HG03139 (cell line): ENCODE results near the gene RIT2.
"Not testable (repeated sequence)": the region's sequence is repeated elsewhere in the genome, so short reads cannot be mapped to it uniquely, and the experiment has no call there.

Experiments used
- ATAC-seq: cut with Tn5 transposase; IDR thresholded peaks from one replicate; pipeline ENCODE4 v1.9.1; 2021; ENCODE audit not compliant: unreplicated experiment

RIT2 gene

GRCh38 chr18:42850174-42851083 lies 265.1 kb downstream of the RIT2 start:
- no peak for ATAC-seq

GRCh38 chr18:42839408-42839807 lies 276.1 kb downstream of the RIT2 start:
- ATAC-seq: no peak

GRCh38 chr18:42838546-42839145 lies 276.8 kb downstream of the RIT2 start:
- ATAC-seq: no peak

GRCh38 chr18:42830936-42831335 lies 284.5 kb downstream of the RIT2 start:
- ATAC-seq: no peak

- ATAC-seq: no peak
Observed at GRCh38 chr18:42828881-42829280, 286.6 kb downstream of the RIT2 start.

- ATAC-seq: no peak
Observed at GRCh38 chr18:42824178-42824577, 291.3 kb downstream of the RIT2 start.

GRCh38 chr18:42822711-42823110 lies 292.8 kb downstream of the RIT2 start:
- no peak for ATAC-seq

GRCh38 chr18:42821492-42821891 lies 294.0 kb downstream of the RIT2 start:
- ATAC-seq: no peak

- ATAC-seq: no peak
Observed at GRCh38 chr18:42814618-42815017, 300.9 kb downstream of the RIT2 start.

GRCh38 chr18:42814184-42814583 lies 301.3 kb downstream of the RIT2 start:
- no peak for ATAC-seq

- ATAC-seq: no peak
Observed at GRCh38 chr18:42813570-42813969, 301.9 kb downstream of the RIT2 start.

- no peak for ATAC-seq
Observed at GRCh38 chr18:42807887-42808286, 307.6 kb downstream of the RIT2 start.

- no peak for ATAC-seq
Observed at GRCh38 chr18:42801706-42802105, 313.8 kb downstream of the RIT2 start.

- ATAC-seq: no peak
Observed at GRCh38 chr18:42798606-42799170, 316.8 kb downstream of the RIT2 start.

- ATAC-seq: not testable (repeated sequence)
Observed at GRCh38 chr18:42795213-42795789, 320.2 kb downstream of the RIT2 start.

- ATAC-seq: no peak
Observed at GRCh38 chr18:42792731-42793130, 322.8 kb downstream of the RIT2 start.

GRCh38 chr18:42784632-42785031 lies 330.9 kb downstream of the RIT2 start:
- no peak for ATAC-seq

- ATAC-seq: no peak
Observed at GRCh38 chr18:42782929-42783328, 332.6 kb downstream of the RIT2 start.

- ATAC-seq: no peak
Observed at GRCh38 chr18:42781298-42781815, 334.1 kb downstream of the RIT2 start.

GRCh38 chr18:42780171-42780570 lies 335.3 kb downstream of the RIT2 start:
- no peak for ATAC-seq

- ATAC-seq: no peak
Observed at GRCh38 chr18:42778445-42779042, 336.9 kb downstream of the RIT2 start.
